T-cell (primary cell): Measurements from ENCODE around the gene SFSWAP. TPM values are rescaled to one million over a fixed set of nuclear protein-coding genes. Genes with fewer than 3 reads are reported as not detected.
"Not testable (repeated sequence)": the region's sequence is repeated elsewhere in the genome, so short reads cannot be mapped to it uniquely, and the experiment has no call there.

Source experiments
- ATAC-seq, 4 experiments: fragments of 200-7000 bp in 3 of 4; fragments of 150-1000 bp in 1 of 4; cut with Tn5 transposase; replicated peaks in 1 of 4; 1 replicate in 3 of 4; 2 replicates in 1 of 4; pipeline ENCODE4 v1.10.0; 2021; ENCODE audit warnings: moderate library complexity in 3 of 4, mild to moderate bottlenecking in 2 of 4, moderate number of reproducible peaks in 1 of 4
- CTCF ChIA-PET, 2 donors: fragments of 300-600 bp; sonication (Branson Sonifier 250); formaldehyde crosslinking; loops; one replicate each; lab custom pipeline; 2022; ENCODE audit warnings: antibody characterized with exemption in 2 of 2; lab: Charles Lee
- POLR2A ChIA-PET, 2 donors: fragments of 300-600 bp; sonication (Branson Sonifier 250); formaldehyde crosslinking; loops; one replicate each; lab custom pipeline; 2022; ENCODE audit warnings: antibody characterized with exemption in 2 of 2; lab: Charles Lee
- DNase-seq, 35 experiments: peaks; one replicate each; pipeline versions ENCODE4 v3.0.0 to v3.0.0-alpha.2; 2013 to 2023
- H3K27ac ChIP-seq: one replicate; pipeline ENCODE4 v1.5.1; 2013; ENCODE audit warnings: low read length
- H3K27me3 ChIP-seq, 2 experiments: replicated peaks in 1 of 2; 1 replicate in 1 of 2; 2 replicates in 1 of 2; pipeline versions ENCODE4 v1.6.1 to v1.7.0; 2013; ENCODE audit warnings: low read length in 1 of 2, mixed read lengths in 1 of 2; ENCODE audit not compliant: control insufficient read depth in 2 of 2, insufficient read depth in 2 of 2; ENCODE audit errors: extremely low read depth in 1 of 2
- H3K36me3 ChIP-seq, 2 donors: 1 replicate in 1 of 2; 2 replicates in 1 of 2; pipeline versions ENCODE4 v1.6.1 to v1.7.0; 2013; ENCODE audit warnings: low read length in 1 of 2; ENCODE audit not compliant: control insufficient read depth in 2 of 2, insufficient read depth in 1 of 2; ENCODE audit errors: extremely low read depth in 1 of 2
- H3K4me1 ChIP-seq, 2 experiments: 1 replicate in 1 of 2; 2 replicates in 1 of 2; pipeline versions ENCODE4 v1.6.1 to v1.7.0; 2013; ENCODE audit warnings: low read length in 2 of 2, mixed read lengths in 1 of 2; ENCODE audit not compliant: insufficient read depth in 2 of 2, control insufficient read depth in 1 of 2; ENCODE audit errors: extremely low read depth in 1 of 2
- H3K4me3 ChIP-seq, 2 donors: 1 replicate in 1 of 2; 2 replicates in 1 of 2; pipeline versions ENCODE4 v1.5.1 to v1.7.0; 2013; ENCODE audit warnings: mild to moderate bottlenecking in 2 of 2, low read length in 1 of 2, moderate library complexity in 1 of 2; ENCODE audit not compliant: control insufficient read depth in 1 of 2; ENCODE audit errors: extremely low read depth in 1 of 2
- H3K9me3 ChIP-seq: 2 replicates; pipeline ENCODE4 v1.7.0; 2013
- H3K27ac Mint-ChIP-seq, 2 donors: one replicate each; pipeline ENCODE4 v1.8.0; 2020 to 2021; ENCODE audit warnings: mild to moderate bottlenecking in 2 of 2, mixed read lengths in 2 of 2
- H3K27me3 Mint-ChIP-seq, 2 donors: one replicate each; pipeline ENCODE4 v1.8.0; 2021 to 2022; ENCODE audit warnings: mixed read lengths in 2 of 2
- H3K36me3 Mint-ChIP-seq: one replicate; pipeline ENCODE4 v1.8.0; 2021; ENCODE audit warnings: mixed read lengths
- H3K4me1 Mint-ChIP-seq, 3 donors: one replicate each; pipeline ENCODE4 v1.8.0; 2020 to 2022; ENCODE audit warnings: mixed read lengths in 3 of 3, mild to moderate bottlenecking in 1 of 3
- H3K4me3 Mint-ChIP-seq, 3 donors: one replicate each; pipeline ENCODE4 v1.8.0; 2020 to 2022; ENCODE audit warnings: mild to moderate bottlenecking in 3 of 3, mixed read lengths in 3 of 3, moderate library complexity in 3 of 3
- H3K9me3 Mint-ChIP-seq, 3 donors: one replicate each; pipeline ENCODE4 v1.8.0; 2020 to 2022; ENCODE audit warnings: mixed read lengths in 3 of 3
- WGBS: methylation state at CpG from one replicate; pipeline ENCODE4 v1.1.5; 2013; ENCODE audit warnings: missing lambda C conversion rate; ENCODE audit not compliant: insufficient coverage; 5-methylcytosine and 5-hydroxymethylcytosine counted together
- total RNA-seq, 35 experiments: library from RNA in 6 of 35; stranded (reverse) in 6 of 35; fragments of 120-200 nt in 1 of 35; gene quantifications; one replicate each; pipeline versions ENCODE4 v1.2.1 to v1.2.4 and lab custom pipeline; 2013 to 2026

SFSWAP gene
- total RNA-seq, 5 donors from 2014 or later (not counting 1 experiment from before 2014, with no cell fraction given): 95.7 to 110 (median 106) TPM

- CTCF ChIA-PET: no interaction called here
- no peaks in the 10 kb centered on the region for H3K4me1 ChIP-seq
- peaks cover 0 to 31% of the 10 kb centered on the region in 2 experiments for H3K27me3 ChIP-seq
- ATAC-seq: no peak
- Mint-ChIP-seq H3K4me3 (no peak overlapping the region), H3K27me3 (peaks cover 2 to 8% of the 10 kb centered on the region in 2 donors), H3K27ac (no peak overlapping the region), H3K4me1 (no peaks in the 10 kb centered on the region), H3K9me3 (peaks cover 0 to 10% (median 6%) of the 10 kb centered on the region in 3 donors), H3K36me3 (no peaks in the 10 kb centered on the region)
- DNase-seq: no peak
- no peak overlapping the region for H3K27ac ChIP-seq
- H3K36me3 ChIP-seq: no peaks in the 10 kb centered on the region
- H3K4me3 ChIP-seq: no peak overlapping the region
- no peaks in the 10 kb centered on the region for H3K9me3 ChIP-seq
- POLR2A ChIA-PET: no interaction called here
- WGBS: 83% methylated on average over 2 of the region's 6 CpGs
These were observed 36.5 kb upstream of the SFSWAP start for GRCh38 chr12:131674373-131674772.

- Mint-ChIP-seq H3K9me3 (peaks cover 0 to 10% (median 6%) of the 10 kb centered on the region in 3 donors), H3K27me3 (peaks cover 2 to 8% of the 10 kb centered on the region in 2 donors), H3K4me1 (no peaks in the 10 kb centered on the region), H3K4me3 (no peak overlapping the region), H3K36me3 (no peaks in the 10 kb centered on the region), H3K27ac (no peak overlapping the region)
- Histone ChIP-seq H3K36me3 (no peaks in the 10 kb centered on the region), H3K27ac (no peak overlapping the region), H3K9me3 (no peaks in the 10 kb centered on the region), H3K4me1 (no peaks in the 10 kb centered on the region), H3K4me3 (no peak overlapping the region), H3K27me3 (peaks cover 0 to 31% of the 10 kb centered on the region in 2 experiments)
- ChIA-PET POLR2A (no interaction called here), CTCF (no interaction called here)
- 85% methylated on average over 10 of the region's 21 CpGs for WGBS
- no peak for DNase-seq
- no peak for ATAC-seq
These were observed 35.5 kb upstream of the SFSWAP start for GRCh38 chr12:131675126-131676080.

- no peak overlapping the region for H3K4me3 ChIP-seq
- POLR2A ChIA-PET: no interaction called here
- no peak for ATAC-seq
These were observed 34.3 kb upstream of the SFSWAP start for GRCh38 chr12:131676544-131676943.

GRCh38 chr12:131677067-131677466 is 33.8 kb upstream of the SFSWAP start:
- H3K9me3 ChIP-seq, H3K36me3 Mint-ChIP-seq, H3K27ac Mint-ChIP-seq, DNase-seq, ATAC-seq, H3K36me3 ChIP-seq, H3K4me3 Mint-ChIP-seq, CTCF ChIA-PET, H3K4me3 ChIP-seq, H3K27ac ChIP-seq, H3K4me1 ChIP-seq, POLR2A ChIA-PET, H3K4me1 Mint-ChIP-seq, H3K27me3 Mint-ChIP-seq: not testable (repeated sequence)
- WGBS: 95% methylated on average over 3 of the region's 6 CpGs
- peaks cover 0 to 10% (median 6%) of the 10 kb centered on the region in 3 donors for H3K9me3 Mint-ChIP-seq
- peaks cover 0 to 26% of the 10 kb centered on the region in 2 experiments for H3K27me3 ChIP-seq

More at GRCh38 chr12:131676544-131676943, 34.3 kb upstream of the SFSWAP start:
- no peak overlapping the region for H3K27ac Mint-ChIP-seq
- DNase-seq: no peak
- Histone ChIP-seq H3K27me3 (peaks cover 0 to 31% of the 10 kb centered on the region in 2 experiments), H3K36me3 (no peaks in the 10 kb centered on the region), H3K4me1 (peaks cover 0 to 2% of the 10 kb centered on the region in 2 experiments), H3K9me3 (no peaks in the 10 kb centered on the region), H3K27ac (no peak overlapping the region)
- H3K9me3 Mint-ChIP-seq: peaks cover 0 to 10% (median 6%) of the 10 kb centered on the region in 3 donors
- no peaks in the 10 kb centered on the region for H3K36me3 Mint-ChIP-seq
- CTCF ChIA-PET: no interaction called here
- no peak overlapping the region for H3K4me3 Mint-ChIP-seq
- H3K27me3 Mint-ChIP-seq: peaks cover 5% of the 10 kb centered on the region in 2 donors
- 82% methylated on average over 6 of the region's 7 CpGs for WGBS
- peaks cover 0 to 2% (median 2%) of the 10 kb centered on the region in 3 donors for H3K4me1 Mint-ChIP-seq

GRCh38 chr12:131677699-131678098 is 33.2 kb upstream of the SFSWAP start:
- H3K9me3 ChIP-seq: no peaks in the 10 kb centered on the region
- H3K4me3 ChIP-seq: no peak overlapping the region
- ChIA-PET CTCF (no interaction called here), POLR2A (no interaction called here)
- Mint-ChIP-seq H3K36me3 (no peaks in the 10 kb centered on the region), H3K9me3 (peaks cover 2 to 10% (median 6%) of the 10 kb centered on the region in 3 donors), H3K27ac (no peak overlapping the region), H3K4me1 (peaks cover 7 to 9% (median 9%) of the 10 kb centered on the region in 3 donors), H3K27me3 (peaks cover 3 to 5% of the 10 kb centered on the region in 2 donors), H3K4me3 (no peak overlapping the region)
- DNase-seq (no peak), ATAC-seq (no peak)
- H3K27ac ChIP-seq: no peak overlapping the region
- no peaks in the 10 kb centered on the region for H3K36me3 ChIP-seq
- 87% methylated on average over 9 of the region's 15 CpGs for WGBS
- H3K4me1 ChIP-seq: peaks cover 0 to 12% of the 10 kb centered on the region in 2 experiments
- peaks cover 0 to 20% of the 10 kb centered on the region in 2 experiments for H3K27me3 ChIP-seq

GRCh38 chr12:131678389-131679181 is 32.3 kb upstream of the SFSWAP start:
- H3K27ac ChIP-seq, CTCF ChIA-PET, H3K36me3 ChIP-seq, H3K27ac Mint-ChIP-seq, H3K36me3 Mint-ChIP-seq, H3K27me3 Mint-ChIP-seq, H3K4me3 Mint-ChIP-seq, POLR2A ChIA-PET, DNase-seq, H3K4me3 ChIP-seq, H3K9me3 ChIP-seq, ATAC-seq: not testable (repeated sequence)
- H3K27me3 ChIP-seq: peaks cover 0 to 14% of the 10 kb centered on the region in 2 experiments
- 86% methylated on average over 21 of the region's 29 CpGs for WGBS
- peaks cover 0 to 12% of the 10 kb centered on the region in 2 experiments for H3K4me1 ChIP-seq
- Mint-ChIP-seq H3K4me1 (peaks cover 7 to 15% (median 9%) of the 10 kb centered on the region in 3 donors), H3K9me3 (peaks cover 6 to 10% (median 8%) of the 10 kb centered on the region in 3 donors)
